Thoracic aorta (tissue), 2 donors: ENCODE data around the gene CKAP4. TPM values are rescaled to one million over a fixed set of nuclear protein-coding genes. Genes with fewer than 3 reads are reported as not detected.
"Not testable (repeated sequence)": the region's sequence is repeated elsewhere in the genome, so short reads cannot be mapped to it uniquely, and the experiment has no call there.

ENCODE experiments used
- ATAC-seq: fragments of 150-250 bp; one replicate; pipeline ENCODE4 v1.8.0; 2017; ENCODE audit warnings: low read depth; ENCODE audit not compliant: insufficient number of reproducible peaks, low FRiP score
- DNase-seq: peaks from one replicate; pipeline ENCODE4 v3.0.0-alpha.2; 2020; ENCODE audit warnings: low spot score
- H3K27ac ChIP-seq, 2 donors: fragments of 200-600 bp; sonication (generic); 1 replicate in 1 of 2; 2 replicates in 1 of 2; pipeline ENCODE4 v1.5.1; 2016; ENCODE audit warnings: mild to moderate bottlenecking in 2 of 2, moderate library complexity in 2 of 2
- H3K27me3 ChIP-seq: fragments of 200-600 bp; sonication (generic); replicated peaks from 2 replicates; pipeline ENCODE4 v1.6.0; 2016; ENCODE audit warnings: mild to moderate bottlenecking; ENCODE audit not compliant: insufficient read depth
- H3K36me3 ChIP-seq: fragments of 200-600 bp; sonication (generic); one replicate; pipeline ENCODE4 v1.5.1; 2016
- H3K4me1 ChIP-seq, 2 donors: fragments of 200-600 bp; sonication (generic); 1 replicate in 1 of 2; 2 replicates in 1 of 2; pipeline versions ENCODE4 v1.5.1 to v1.6.0; 2016; ENCODE audit warnings: low read depth in 2 of 2, mild to moderate bottlenecking in 1 of 2; ENCODE audit not compliant: control insufficient read depth in 1 of 2
- H3K4me3 ChIP-seq: fragments of 200-600 bp; sonication (generic); 2 replicates; pipeline ENCODE4 v1.5.1; 2016; ENCODE audit warnings: mild to moderate bottlenecking
- H3K9me3 ChIP-seq: fragments of 200-600 bp; sonication (generic); 2 replicates; pipeline ENCODE4 v1.5.1; 2016
- CTCF ChIP-seq: fragments of 200-600 bp; sonication (generic); IDR thresholded peaks from one replicate; pipeline ENCODE4 v1.5.1; 2019; ENCODE audit warnings: antibody characterized with exemption
- total RNA-seq, 2 donors: library from RNA; depleted of rRNA; stranded (reverse); fragments of >200 nt; gene quantifications; one replicate each; pipeline versions ENCODE4 v1.1.0 to v1.2.3, GENCODE V29; 2016

CKAP4 gene
- total RNA-seq, 2 donors from 2014 or later = 81.4 to 85.1 TPM

GRCh38 chr12:106290666-106291065, 42.8 kb upstream of the CKAP4 start:
- H3K9me3 ChIP-seq = no peaks in the 10 kb centered on the region
- DNase-seq (no peak), ATAC-seq (no peak)

GRCh38 chr12:106289196-106289681, 41.4 kb upstream of the CKAP4 start:
- no peak for DNase-seq
- Histone ChIP-seq H3K27ac (no peak overlapping the region), H3K27me3 (no peaks in the 10 kb centered on the region), H3K9me3 (no peaks in the 10 kb centered on the region), H3K36me3 (no peaks in the 10 kb centered on the region), H3K4me1 (no peaks in the 10 kb centered on the region), H3K4me3 (no peak overlapping the region)
- ATAC-seq = no peak
- no peak for TF ChIP-seq CTCF

More at GRCh38 chr12:106290666-106291065, 42.8 kb upstream of the CKAP4 start:
- Histone ChIP-seq H3K4me1 (no peaks in the 10 kb centered on the region), H3K27me3 (no peaks in the 10 kb centered on the region), H3K4me3 (no peak overlapping the region), H3K36me3 (no peaks in the 10 kb centered on the region), H3K27ac (no peak overlapping the region)
- TF ChIP-seq CTCF = no peak

- ATAC-seq (no peak), DNase-seq (no peak)
- H3K4me1 ChIP-seq = no peaks in the 10 kb centered on the region
- H3K36me3 ChIP-seq = no peaks in the 10 kb centered on the region
- no peak overlapping the region for H3K4me3 ChIP-seq
- H3K9me3 ChIP-seq = no peaks in the 10 kb centered on the region
- TF ChIP-seq CTCF = no peak
- no peaks in the 10 kb centered on the region for H3K27me3 ChIP-seq
- H3K27ac ChIP-seq = no peak overlapping the region
Measured at GRCh38 chr12:106288494-106289195, 40.8 kb upstream of the CKAP4 start.

- H3K27ac ChIP-seq = no peak overlapping the region
- H3K36me3 ChIP-seq = no peaks in the 10 kb centered on the region
- H3K9me3 ChIP-seq = no peaks in the 10 kb centered on the region
- no peaks in the 10 kb centered on the region for H3K4me1 ChIP-seq
- H3K27me3 ChIP-seq = no peaks in the 10 kb centered on the region
- H3K4me3 ChIP-seq = no peak overlapping the region
- no peak for DNase-seq
- TF ChIP-seq CTCF = no peak
- ATAC-seq = no peak
Measured at GRCh38 chr12:106288101-106288493, 40.3 kb upstream of the CKAP4 start.

GRCh38 chr12:106287364-106287763, 39.5 kb upstream of the CKAP4 start:
- ATAC-seq = no peak
- no peak for DNase-seq
- no peak for TF ChIP-seq CTCF
- Histone ChIP-seq H3K27me3 (no peaks in the 10 kb centered on the region), H3K9me3 (no peaks in the 10 kb centered on the region), H3K4me3 (no peak overlapping the region), H3K36me3 (no peaks in the 10 kb centered on the region), H3K27ac (no peak overlapping the region), H3K4me1 (no peaks in the 10 kb centered on the region)

- not testable (repeated sequence) for ATAC-seq, H3K4me1 ChIP-seq, H3K27me3 ChIP-seq, DNase-seq, H3K36me3 ChIP-seq, H3K9me3 ChIP-seq, H3K4me3 ChIP-seq, H3K27ac ChIP-seq
Measured at GRCh38 chr12:106286576-106287162, 38.8 kb upstream of the CKAP4 start.
